ENCODE measurements around the gene ALDH16A1.

The ALDH16A1 gene

GRCh38 chr19:49423985-49424303, 29.1 kb upstream of the ALDH16A1 start:
- DNase-seq, result no peak

GRCh38 chr19:49425178-49425577, 27.8 kb upstream of the ALDH16A1 start, which contains the start of gene GFY:
Gene GFY (plus strand): TSS chr19:49425388. CDS start chr19:49426431, 1,043 bp downstream.
- no peak for DNase-seq

GRCh38 chr19:49425922-49426592, 27.0 kb upstream of the ALDH16A1 start:
- DNase-seq, result peak in 1 of 4 experiments; percentile 6

GRCh38 chr19:49427339-49427738, 25.7 kb upstream of the ALDH16A1 start:
- DNase-seq, result no peak

GRCh38 chr19:49427855-49428546, 25.0 kb upstream of the ALDH16A1 start:
- DNase-seq, result peak in 1 of 4 experiments; percentile 23

- no peak for DNase-seq
Measured at GRCh38 chr19:49428547-49429451, 24.2 kb upstream of the ALDH16A1 start.

GRCh38 chr19:49430172-49430677, 22.8 kb upstream of the ALDH16A1 start:
- no peak for DNase-seq

GRCh38 chr19:49430678-49431329, 22.2 kb upstream of the ALDH16A1 start:
- DNase-seq, result no peak

- no peak for DNase-seq
Measured at GRCh38 chr19:49431330-49431749, 21.7 kb upstream of the ALDH16A1 start.

- no peak for DNase-seq
Measured at GRCh38 chr19:49432141-49433073, 20.6 kb upstream of the ALDH16A1 start.

GRCh38 chr19:49433240-49433901, 19.7 kb upstream of the ALDH16A1 start:
- no peak for DNase-seq

- DNase-seq, result no peak
Measured at GRCh38 chr19:49434907-49435583, 18.0 kb upstream of the ALDH16A1 start.

- DNase-seq, result no peak
Measured at GRCh38 chr19:49435670-49436069, 17.4 kb upstream of the ALDH16A1 start.

- DNase-seq, result peak in 3 of 4 experiments; percentile 7 to 15 (median 11)
Measured at GRCh38 chr19:49436381-49437017, 16.5 kb upstream of the ALDH16A1 start.

- no peak for DNase-seq
Measured at GRCh38 chr19:49437231-49437630, 15.8 kb upstream of the ALDH16A1 start.

- DNase-seq, result no peak
Measured at GRCh38 chr19:49438261-49438660, 14.8 kb upstream of the ALDH16A1 start.

- no peak for DNase-seq
Measured at GRCh38 chr19:49439836-49440235, 13.2 kb upstream of the ALDH16A1 start.

- DNase-seq, result no peak
Measured at GRCh38 chr19:49440439-49441209, 12.4 kb upstream of the ALDH16A1 start.

All from activated naive CD4-positive, alpha-beta T cell (primary cell).